NCI-H82 (cell line): ENCODE measurements around the gene ADAM8.
"Not testable (repeated sequence)": the region's sequence is repeated elsewhere in the genome, so short reads cannot be mapped to it uniquely, and the experiment has no call there.

Source experiments
- DNase-seq: peaks from one replicate; lab custom pipeline; 2025; lab: John Stamatoyannopoulos, UW

The ADAM8 gene

DNA sequence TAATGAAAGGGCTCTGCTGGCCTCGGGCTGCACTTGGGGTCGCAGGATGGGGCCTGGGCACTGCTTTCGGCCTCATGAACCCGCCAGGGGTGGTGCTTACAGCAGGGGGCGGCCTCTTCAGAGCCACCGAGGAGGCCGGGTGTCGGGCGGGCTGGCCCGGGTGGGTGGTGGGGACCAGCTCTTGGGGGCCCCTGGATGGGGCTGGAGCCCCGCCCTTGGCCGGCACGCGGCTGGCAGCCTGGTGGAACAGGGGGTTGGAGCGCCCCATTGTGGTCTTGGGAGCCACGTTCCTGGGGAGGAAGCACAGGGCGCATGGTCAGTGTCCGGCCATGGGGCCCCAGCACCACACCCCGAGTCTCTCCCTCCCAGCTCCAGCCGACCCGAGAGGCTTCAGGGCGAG, 8.8 kb downstream of the ADAM8 start:
- DNase-seq, result no peak

DNA sequence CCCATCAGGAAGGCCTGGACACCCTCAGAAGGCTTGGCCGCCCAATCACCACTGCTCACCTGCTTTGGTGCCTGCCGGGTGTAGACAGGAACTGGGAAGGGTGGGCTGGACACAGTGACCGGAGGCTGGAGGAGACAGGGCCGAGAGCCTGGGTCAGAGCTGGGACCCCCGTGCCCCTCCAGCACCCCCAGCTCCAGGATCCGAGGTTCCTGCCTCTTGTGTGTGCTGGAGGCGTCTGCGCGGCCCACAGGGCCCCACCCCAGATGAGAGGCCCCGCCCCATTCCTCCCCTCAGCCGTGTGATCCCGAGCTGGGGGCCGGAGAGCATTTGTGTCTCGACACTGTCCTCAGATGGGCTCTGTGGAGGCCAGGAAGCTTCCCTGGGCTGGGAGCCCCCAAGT, 9.4 kb downstream of the ADAM8 start:
- DNase-seq, result no peak

- DNase-seq, result no peak
Observed at GRCh38 chr10:133266056-133266795, 10.4 kb downstream of the ADAM8 start.

DNA sequence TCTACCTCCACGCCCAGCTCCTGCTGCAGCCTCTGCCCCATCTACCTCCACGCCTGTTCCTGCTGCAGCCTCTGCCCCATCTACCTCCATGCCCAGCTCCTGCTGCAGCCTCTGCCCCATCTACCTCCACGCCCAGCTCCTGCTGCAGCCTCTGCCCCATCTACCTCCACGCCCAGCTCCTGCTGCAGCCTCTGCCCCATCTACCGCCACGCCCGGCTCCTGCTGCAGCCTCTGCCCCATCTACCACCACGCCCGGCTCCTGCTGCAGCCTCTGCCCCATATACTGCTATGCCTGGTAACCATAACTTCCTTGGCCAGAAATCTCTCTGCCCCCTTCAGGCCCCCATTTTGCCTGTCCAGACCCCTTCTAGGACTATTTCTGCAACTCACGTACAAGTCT, 11.6 kb downstream of the ADAM8 start:
- not testable (repeated sequence) for DNase-seq

DNA sequence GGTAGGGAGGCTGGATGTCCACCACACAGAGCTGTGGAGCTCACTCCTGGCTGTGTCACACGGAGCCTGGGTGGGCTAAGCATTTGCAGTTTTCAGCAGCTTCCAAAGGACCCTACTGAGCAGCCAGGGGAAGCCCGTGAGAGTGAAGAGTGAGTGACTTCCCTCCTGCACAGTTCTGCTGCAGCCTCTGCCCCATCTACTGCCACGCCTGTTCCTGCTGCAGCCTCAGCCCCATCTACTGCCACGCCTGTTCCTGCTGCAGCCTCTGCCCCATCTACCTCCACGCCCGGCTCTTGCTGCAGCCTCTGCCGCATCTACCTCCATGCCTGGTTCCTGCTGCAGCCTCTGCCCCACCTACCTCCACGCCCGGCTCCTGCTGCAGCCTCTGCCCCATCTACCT, 12.2 kb downstream of the ADAM8 start:
- DNase-seq, result no peak

DNA sequence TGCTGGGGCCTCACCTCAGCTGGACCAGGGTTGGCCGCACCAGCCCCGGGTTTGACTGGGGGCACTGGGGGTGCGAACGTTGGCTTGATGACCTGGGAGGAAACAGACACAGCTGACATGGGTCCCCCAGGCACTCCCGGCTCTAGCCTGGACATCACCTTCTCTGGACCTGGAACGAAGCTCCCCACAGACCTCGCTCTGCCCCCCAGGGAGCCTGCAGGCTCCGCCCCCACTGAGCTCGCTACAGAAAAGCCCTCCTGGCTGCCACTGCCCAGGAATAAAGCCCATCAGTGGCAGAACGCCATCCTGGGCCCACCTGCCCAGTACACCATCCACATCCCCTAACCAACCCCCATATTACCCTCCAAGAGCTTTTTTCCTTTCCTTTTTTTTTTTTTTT, 13.0 kb downstream of the ADAM8 start:
- DNase-seq, result no peak

DNA sequence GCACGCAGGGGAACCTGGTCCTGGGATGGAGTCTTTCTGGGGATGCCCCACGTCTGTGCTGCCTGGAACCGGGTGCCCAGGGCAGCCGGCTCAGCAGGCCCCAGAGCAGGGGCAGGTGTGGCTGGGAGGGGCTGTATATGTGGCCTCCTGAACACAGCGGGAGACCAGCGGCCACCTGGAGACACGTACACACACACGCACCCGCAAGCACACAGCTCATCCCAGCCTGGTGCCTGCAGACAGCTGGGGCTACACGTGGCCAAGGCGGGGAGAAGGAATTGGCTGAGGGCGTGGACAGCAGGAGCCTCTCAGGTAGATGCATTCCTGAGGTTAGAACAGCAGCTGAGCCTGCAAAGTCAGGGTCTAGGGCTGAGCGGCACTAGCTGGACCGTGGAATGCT, 14.0 kb downstream of the ADAM8 start:
- peak; percentile 11 for DNase-seq

DNA sequence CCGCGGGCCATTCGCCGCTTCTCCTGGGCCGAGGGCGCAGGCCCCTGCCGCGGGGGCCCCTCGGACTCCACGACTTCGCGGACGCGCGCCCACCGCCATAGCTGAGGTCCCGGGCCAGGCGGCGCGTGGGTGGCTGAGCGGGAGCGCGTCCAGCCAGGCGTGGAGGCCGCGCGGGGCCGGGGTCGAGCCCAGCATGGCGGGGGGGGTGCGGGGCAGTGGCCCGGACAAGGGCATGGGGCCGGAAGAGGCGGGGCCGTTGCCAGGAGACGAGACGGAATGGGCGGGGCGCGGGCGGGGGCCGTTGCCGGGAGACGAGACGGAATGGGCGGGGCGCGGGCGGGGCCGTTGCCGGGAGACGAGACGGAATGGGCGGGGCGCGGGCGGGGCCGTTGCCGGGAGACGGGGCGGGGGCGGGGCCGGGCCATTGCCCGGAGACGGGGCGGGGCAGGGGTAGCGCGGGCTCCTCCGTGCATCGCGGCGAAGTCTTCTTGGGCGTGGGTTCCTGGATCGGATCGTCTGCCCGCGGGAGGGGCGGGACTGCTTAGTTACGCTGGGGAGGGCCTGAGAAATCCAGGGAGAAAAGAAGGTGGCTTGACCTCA, 14.8 kb downstream of the ADAM8 start:
- DNase-seq, result peak; percentile 78

DNA sequence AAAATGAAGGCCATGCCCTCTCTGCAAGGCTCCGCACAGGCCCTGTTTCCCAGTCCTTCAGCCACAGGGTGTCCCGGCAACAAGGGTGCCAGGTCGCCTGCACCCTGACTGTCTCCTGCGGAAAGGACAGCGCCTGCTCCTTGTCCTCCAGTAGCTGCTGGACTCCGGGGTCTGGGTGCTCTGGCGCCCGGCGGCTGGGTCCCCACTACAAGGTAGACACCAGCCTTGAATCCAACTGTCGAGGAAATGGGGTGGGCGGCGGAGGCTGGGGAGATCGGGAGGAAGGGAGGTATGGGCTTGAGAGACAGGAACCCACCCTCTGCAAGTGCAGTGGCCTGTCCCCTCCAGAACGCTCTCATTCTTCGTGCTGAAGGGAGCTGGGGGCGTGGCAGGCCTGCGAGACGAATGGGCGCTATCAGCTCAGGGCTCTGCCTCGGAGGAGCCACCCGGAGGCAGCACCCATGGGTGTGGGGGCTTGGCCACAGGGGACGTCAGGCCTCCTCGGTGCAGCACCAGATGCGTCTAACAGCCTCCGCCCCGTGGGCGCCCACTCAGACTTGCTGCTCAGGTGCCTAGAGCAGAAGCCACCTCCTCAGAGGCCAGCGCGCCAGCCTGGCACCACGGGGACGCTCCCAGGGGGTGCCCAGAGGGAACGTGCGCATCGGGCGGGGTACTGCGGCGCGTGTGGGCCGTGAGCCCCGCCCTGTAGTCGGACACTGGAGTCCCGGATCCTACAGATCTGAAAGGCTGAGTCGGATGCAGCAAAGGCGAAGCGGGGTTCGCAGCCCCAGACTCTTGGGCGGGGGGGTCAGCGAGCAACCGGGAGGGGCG, 15.6 kb downstream of the ADAM8 start:
- peak; percentile 66 for DNase-seq

DNA sequence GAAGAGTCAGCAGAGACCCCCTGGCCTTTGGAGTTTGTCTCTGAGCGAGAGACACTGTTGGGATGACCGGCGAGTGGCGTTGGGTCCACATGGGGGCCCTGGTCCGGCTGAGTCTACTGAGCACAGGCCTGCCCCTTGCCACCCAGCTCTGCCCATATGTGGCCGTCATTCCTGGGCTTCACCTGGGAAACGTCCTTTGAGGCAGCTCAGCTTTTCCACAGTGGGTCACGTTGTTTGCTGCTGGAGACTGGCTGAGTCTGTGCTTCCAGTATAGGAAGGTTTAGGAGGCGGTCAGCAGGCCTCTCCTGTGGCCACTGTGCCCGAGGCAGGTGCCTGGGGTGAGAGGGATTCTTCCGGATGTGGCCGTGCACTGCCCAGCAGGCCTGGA, 17.1 kb downstream of the ADAM8 start:
- no peak for DNase-seq

- no peak for DNase-seq
Observed at GRCh38 chr10:133258818-133259601, 17.7 kb downstream of the ADAM8 start.

- DNase-seq, result no peak
Observed at GRCh38 chr10:133258066-133258817, 18.4 kb downstream of the ADAM8 start.

DNA sequence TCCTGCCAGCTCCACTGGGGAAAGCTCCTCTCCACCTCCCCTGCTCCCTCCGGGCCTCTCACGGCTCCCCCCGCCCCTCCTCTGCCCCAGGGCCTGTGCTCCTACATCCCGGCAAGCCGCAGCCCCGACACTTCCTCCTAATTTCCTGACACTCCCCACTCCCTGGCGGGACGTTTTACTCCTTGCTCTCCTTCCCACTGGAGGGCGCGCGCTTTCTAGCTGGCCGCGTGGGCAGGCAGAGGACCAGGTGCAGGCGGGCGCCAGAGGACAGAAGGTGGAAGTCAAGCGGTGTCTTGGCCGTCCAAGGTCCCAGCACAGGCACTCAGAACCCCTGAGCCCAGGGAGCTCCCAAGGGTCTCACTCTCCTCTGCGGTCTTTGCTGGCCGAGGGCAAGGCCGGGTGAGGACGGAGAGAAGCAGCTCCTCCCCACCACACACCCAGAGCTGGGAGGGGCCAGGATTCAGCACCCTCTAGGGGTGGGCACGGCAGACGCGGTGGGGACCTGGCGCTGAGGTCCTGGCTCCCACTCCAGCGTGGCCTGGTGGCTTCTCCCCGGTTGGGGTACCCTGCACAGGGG, 19.1 kb downstream of the ADAM8 start:
- DNase-seq, result peak; percentile 51

DNA sequence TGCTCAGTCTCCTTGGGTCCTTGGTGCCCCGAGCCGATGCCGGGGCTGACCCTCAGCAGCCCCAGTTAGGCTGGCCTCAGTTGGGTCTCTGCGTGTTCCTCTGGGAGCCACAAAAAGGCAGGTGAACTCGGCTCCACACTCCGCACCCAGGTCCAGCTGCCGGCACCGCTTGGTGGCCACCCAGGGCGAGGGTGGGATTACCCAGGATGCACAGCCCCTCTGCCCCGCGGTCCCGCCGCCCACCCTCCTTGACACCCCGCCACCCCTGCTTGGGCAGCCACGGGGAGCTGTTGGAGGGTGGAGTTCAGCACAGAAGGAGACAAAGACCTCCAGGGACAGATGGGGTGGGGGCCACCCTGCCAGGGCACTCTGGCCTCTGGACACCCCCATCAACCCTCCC, 21.3 kb downstream of the ADAM8 start:
- no peak for DNase-seq

DNA sequence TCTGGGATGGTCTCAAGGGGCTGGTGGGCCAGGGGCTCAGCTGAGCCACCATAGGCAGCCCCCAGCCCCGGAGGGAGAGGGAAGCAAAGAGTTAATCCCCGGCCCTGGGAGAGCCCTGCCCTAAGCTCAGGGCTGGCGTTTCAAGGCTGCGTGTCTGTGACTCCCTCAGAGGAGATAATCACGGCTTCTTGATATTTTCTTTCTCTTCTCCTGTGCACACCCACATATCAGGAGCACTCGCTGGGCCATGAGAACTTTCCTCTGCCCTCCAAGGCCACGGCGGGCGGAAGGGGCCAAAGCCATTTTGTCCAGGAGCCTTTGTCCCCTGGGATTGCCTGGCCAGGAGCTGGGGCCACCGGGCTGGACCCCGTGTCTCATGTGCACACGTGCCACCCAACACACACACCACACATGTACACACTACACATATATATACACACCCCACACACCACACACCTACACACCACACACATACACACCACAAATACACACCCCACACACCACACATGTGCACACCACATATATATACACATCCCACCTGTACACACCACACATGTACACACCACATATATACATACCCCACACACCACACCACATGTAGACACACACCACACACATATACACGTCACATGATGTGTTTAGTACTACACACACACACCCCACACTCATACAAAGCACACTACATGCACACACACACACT, 22.1 kb downstream of the ADAM8 start:
- DNase-seq, result no peak

- no peak for DNase-seq
Observed at GRCh38 chr10:133253361-133253955, 23.2 kb downstream of the ADAM8 start.

GRCh38 chr10:133252223-133252552, 24.5 kb downstream of the ADAM8 start:
- no peak for DNase-seq

DNA sequence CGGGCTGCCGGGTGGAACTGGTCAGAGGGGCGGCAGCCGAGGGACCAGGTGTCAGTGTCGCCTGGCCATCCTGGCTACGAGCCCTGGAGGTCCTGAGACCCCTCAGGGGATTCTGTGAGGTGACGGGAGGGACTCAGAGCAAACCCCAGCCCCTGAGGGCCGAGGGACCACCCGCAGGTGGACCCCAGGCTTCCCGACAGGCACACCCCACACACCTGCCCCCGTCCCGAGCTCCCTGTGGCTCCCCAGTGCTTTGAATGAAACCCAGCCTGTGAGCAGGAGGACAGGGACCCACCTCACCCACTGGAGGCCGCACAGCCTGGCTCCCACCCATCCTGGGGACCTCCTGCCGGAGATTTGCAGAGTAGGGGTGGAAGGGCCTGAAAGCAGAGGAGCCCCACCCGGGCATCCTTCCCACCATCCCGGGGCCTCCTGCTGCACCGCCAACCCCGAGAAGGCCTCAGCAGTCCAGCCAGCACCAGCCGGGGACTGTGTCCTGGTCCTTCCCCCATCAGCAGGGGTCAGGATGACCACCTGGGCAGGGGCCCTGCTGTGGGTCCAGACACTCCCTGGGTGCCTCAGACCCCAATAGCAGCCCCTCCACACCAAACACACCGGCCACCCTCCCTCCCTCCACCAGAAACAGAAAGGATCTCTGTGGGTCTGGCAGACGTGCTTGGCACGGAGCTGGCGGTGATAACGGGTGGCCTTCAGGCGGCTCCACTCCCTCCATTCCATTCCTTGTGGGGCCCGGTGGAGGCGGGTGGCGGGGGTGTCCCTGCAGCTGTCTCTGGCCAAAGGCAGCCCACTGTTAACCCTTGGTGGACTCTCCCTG, 25.1 kb downstream of the ADAM8 start:
- DNase-seq, result no peak

- DNase-seq, result no peak
Observed at GRCh38 chr10:133249975-133250754, 26.5 kb downstream of the ADAM8 start.
